H1 (cell line): ENCODE measurements around the gene SLC15A1. TPM values are rescaled to one million over a fixed set of nuclear protein-coding genes. Genes with fewer than 3 reads are reported as not detected.

Source experiments
- CBX5 ChIP-seq: fragments of 300-800, 300-1000 bp; sonication (generic); IDR thresholded peaks from 2 replicates; pipeline ENCODE4 v1.7.1; 2016; ENCODE audit warnings: antibody characterized with exemption, low read length, low read depth
- FOSL1 ChIP-seq: IDR thresholded peaks from 2 replicates; pipeline ENCODE4 v1.6.1; 2011; ENCODE audit warnings: mild to moderate bottlenecking, low read depth, low read length, moderate library complexity; ENCODE audit not compliant: insufficient read depth
- POLR2A ChIP-seq, 2 experiments: IDR thresholded peaks; 1 replicate in 1 of 2; 2 replicates in 1 of 2; pipeline ENCODE4 v1.6.1; 2011; ENCODE audit warnings: low read depth in 2 of 2, low read length in 2 of 2, mild to moderate bottlenecking in 2 of 2; ENCODE audit errors: control extremely low read depth in 1 of 2
- POLR2AphosphoS5 ChIP-seq: IDR thresholded peaks from 2 replicates; pipeline ENCODE4 v1.6.1; 2011; ENCODE audit warnings: low read depth, low read length
- TCF12 ChIP-seq: IDR thresholded peaks from 2 replicates; pipeline ENCODE4 v1.6.1; 2011; ENCODE audit warnings: low read depth, mild to moderate bottlenecking, low read length
- polyA plus RNA-seq, 7 experiments: library from polyadenylated mRNA; depleted of rRNA in 3 of 7; stranded (reverse) in 5 of 7; unstranded in 2 of 7; fragments of >200 nt in 5 of 7; fragments of 200-250 nt in 2 of 7; gene quantifications; 1 replicate in 5 of 7; 2 replicates in 1 of 7; 4 replicates in 1 of 7; pipeline versions ENCODE4 v1.2.1 to v1.2.3, GENCODE V29; 2011 to 2013; ENCODE audit warnings: missing spikeins in 2 of 7, mixed read lengths in 2 of 7
- total RNA-seq: library from RNA; stranded (reverse); fragmentation: NEBNext Ultra II Directional; extraction: Animal tissue kit (Norgen Biotek cat#: 25700); gene quantifications from 2 replicates; pipeline ENCODE4 v1.2.1, GENCODE V29; 2021

Gene SLC15A1
- total and polyA plus RNA-seq, 2 of the 8 experiments (the other 6 are each of a cell fraction or from before 2014, with no cell fraction given): 1.3 to 2.4 TPM

GRCh38 chr13:98657506-98658085, 94.9 kb downstream of the SLC15A1 start (continued):
- TF ChIP-seq POLR2AphosphoS5 (no peak), TCF12 (no peak), POLR2A (IDR thresholded peaks at IDR 0.05; ENCODE audit: control extremely low read depth in 1 of 2, low read depth in 2 of 2, low read length in 2 of 2) (no peak), FOSL1 (no peak), CBX5 (no peak)
